ENCODE results near the gene E2F4.

GRCh38 chr16:67238806-67239470 lies 47.0 kb downstream of the E2F4 start:
- TF ChIP-seq CTCF (IDR thresholded peaks at IDR 0.05) (no peak), EZH2 (IDR thresholded peaks at IDR 0.05) (no peak), EZH2phosphoT487 (IDR thresholded peaks at IDR 0.05) (no peak)

Measured in neural progenitor cell (in vitro differentiated cells).